Ramos (cell line): Measurements from ENCODE around the gene CAP1.

Experiments used
- in situ Hi-C: fragments of 300-500 bp; cut with MboI; formaldehyde crosslinking; loops from one replicate; pipeline ENCODE4 v1.14.3; 2022; ENCODE audit warnings: low sequenced_read_pairs; ENCODE audit not compliant: unreplicated experiment

Gene CAP1

GRCh38 chr1:40029608-40030007, 10.9 kb upstream of the CAP1 start:
- in situ Hi-C loops: loop anchor here (10.0 kb wide), 1 partner anchor 215 kb away; no protein-coding TSS in a partner anchor

GRCh38 chr1:40030528-40031135, 9.9 kb upstream of the CAP1 start:
- in situ Hi-C loops: loop anchor here (10.0 kb wide), 1 partner anchor 216 kb away; no protein-coding TSS in a partner anchor

GRCh38 chr1:40032240-40032891, 8.2 kb upstream of the CAP1 start:
- in situ Hi-C loops: loop anchor here (10.0 kb wide), 1 partner anchor 218 kb away; no protein-coding TSS in a partner anchor

- in situ Hi-C loops: loop anchor here (5.0 to 10.0 kb wide), 2 partner anchors 113 to 220 kb away; no protein-coding TSS in a partner anchor
These were observed 5.7 kb upstream of the CAP1 start for GRCh38 chr1:40034869-40035268.

GRCh38 chr1:40036574-40036973, 4.0 kb upstream of the CAP1 start:
- in situ Hi-C loops: loop anchor here (5.0 to 10.0 kb wide), 2 partner anchors 114 to 222 kb away; no protein-coding TSS in a partner anchor

- in situ Hi-C loops: loop anchor here (5.0 to 10.0 kb wide), 2 partner anchors 115 to 222 kb away; no protein-coding TSS in a partner anchor
These were observed 3.3 kb upstream of the CAP1 start for GRCh38 chr1:40037254-40037653.

GRCh38 chr1:40038697-40039096, 1.8 kb upstream of the CAP1 start:
- in situ Hi-C loops: loop anchor here (5.0 to 10.0 kb wide), 2 partner anchors 116 to 224 kb away; no protein-coding TSS in a partner anchor

- in situ Hi-C loops: loop anchor here (5.0 to 10.0 kb wide), 2 partner anchors 117 to 224 kb away; no protein-coding TSS in a partner anchor
These were observed 1.2 kb upstream of the CAP1 start for GRCh38 chr1:40039245-40039756.

- in situ Hi-C loops: loop anchor here (5.0 to 10.0 kb wide), 2 partner anchors 118 to 225 kb away; no protein-coding TSS in a partner anchor
These were observed 595 bp upstream of the CAP1 start for GRCh38 chr1:40039757-40040510.

- in situ Hi-C loops: no loop called here
These were observed 923 bp downstream of the CAP1 start for GRCh38 chr1:40041466-40041838.

- in situ Hi-C loops: no loop called here
These were observed 1.8 kb downstream of the CAP1 start for GRCh38 chr1:40042341-40042740.

GRCh38 chr1:40044110-40044509, 3.6 kb downstream of the CAP1 start:
- in situ Hi-C loops: no loop called here

- in situ Hi-C loops: no loop called here
These were observed 4.7 kb downstream of the CAP1 start for GRCh38 chr1:40045182-40045581.

GRCh38 chr1:40045766-40046165, 5.2 kb downstream of the CAP1 start:
- in situ Hi-C loops: no loop called here

- in situ Hi-C loops: no loop called here
These were observed 6.7 kb downstream of the CAP1 start for GRCh38 chr1:40047276-40047675.

GRCh38 chr1:40047769-40048168, 7.2 kb downstream of the CAP1 start:
- in situ Hi-C loops: no loop called here

GRCh38 chr1:40049725-40050124, 9.2 kb downstream of the CAP1 start:
- in situ Hi-C loops: no loop called here

- in situ Hi-C loops: no loop called here
These were observed 10.3 kb downstream of the CAP1 start for GRCh38 chr1:40050863-40051262.

GRCh38 chr1:40053138-40053887, 12.8 kb downstream of the CAP1 start:
- in situ Hi-C loops: no loop called here
